HS-27A (cell line): Measurements from ENCODE around the gene IPPK.

Experiments used
- DNase-seq: peaks from one replicate; pipeline ENCODE4 v3.0.0-alpha.2; 2012; ENCODE audit warnings: low read depth, missing footprints

Gene IPPK

DNA sequence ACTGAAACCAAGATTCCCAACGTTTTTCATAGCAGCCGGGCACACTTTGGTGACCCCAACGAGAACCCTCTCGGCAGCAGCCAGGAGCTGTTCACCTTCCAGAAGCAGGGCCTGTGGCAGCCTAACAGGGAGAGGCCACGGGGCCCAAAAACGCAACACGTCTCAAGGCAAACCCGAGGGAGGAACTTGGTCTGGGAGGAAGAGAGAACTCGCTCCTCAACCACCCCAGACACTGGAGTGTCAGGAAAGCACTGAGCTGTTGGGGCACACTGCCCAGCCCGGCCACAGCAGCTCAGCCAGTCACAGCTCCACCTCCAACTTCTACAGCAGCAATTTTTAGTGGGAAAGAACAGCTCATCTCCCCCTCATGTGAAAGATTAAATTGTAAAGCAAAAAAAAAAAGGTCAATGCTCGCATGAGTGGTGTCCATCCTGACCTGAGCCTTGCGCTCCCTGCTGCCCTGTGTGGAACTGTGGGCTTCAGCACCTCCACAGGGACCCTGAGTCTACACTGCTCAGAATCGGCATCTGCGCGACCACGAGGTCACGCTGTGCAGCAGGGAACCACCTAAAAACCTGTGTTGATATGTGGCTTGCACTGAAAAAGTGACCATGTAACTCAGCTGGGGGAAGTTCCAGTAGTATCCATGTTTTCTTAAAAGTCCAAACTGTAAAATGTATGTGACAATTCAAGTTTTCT, 55.0 kb downstream of the IPPK start:
- DNase-seq = no peak

DNA sequence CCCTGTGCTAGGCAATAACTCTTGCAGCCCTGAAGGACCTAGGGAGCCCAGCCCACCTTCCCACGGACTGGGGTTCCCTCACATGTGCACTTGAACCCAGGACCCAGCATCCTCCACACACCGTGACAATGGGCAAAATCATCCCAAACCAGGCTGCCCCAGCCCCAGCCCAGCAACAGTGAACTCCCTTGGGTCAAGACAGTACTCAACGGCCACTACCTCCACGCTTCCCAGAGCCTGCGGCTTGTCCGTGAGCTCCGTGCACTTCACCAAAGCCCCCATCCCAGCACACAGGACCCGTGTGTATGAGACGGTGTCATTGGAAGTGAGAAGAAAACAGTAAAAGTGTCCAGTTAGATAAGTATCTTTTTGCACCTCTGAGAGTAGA, 55.8 kb downstream of the IPPK start:
- no peak for DNase-seq

DNA sequence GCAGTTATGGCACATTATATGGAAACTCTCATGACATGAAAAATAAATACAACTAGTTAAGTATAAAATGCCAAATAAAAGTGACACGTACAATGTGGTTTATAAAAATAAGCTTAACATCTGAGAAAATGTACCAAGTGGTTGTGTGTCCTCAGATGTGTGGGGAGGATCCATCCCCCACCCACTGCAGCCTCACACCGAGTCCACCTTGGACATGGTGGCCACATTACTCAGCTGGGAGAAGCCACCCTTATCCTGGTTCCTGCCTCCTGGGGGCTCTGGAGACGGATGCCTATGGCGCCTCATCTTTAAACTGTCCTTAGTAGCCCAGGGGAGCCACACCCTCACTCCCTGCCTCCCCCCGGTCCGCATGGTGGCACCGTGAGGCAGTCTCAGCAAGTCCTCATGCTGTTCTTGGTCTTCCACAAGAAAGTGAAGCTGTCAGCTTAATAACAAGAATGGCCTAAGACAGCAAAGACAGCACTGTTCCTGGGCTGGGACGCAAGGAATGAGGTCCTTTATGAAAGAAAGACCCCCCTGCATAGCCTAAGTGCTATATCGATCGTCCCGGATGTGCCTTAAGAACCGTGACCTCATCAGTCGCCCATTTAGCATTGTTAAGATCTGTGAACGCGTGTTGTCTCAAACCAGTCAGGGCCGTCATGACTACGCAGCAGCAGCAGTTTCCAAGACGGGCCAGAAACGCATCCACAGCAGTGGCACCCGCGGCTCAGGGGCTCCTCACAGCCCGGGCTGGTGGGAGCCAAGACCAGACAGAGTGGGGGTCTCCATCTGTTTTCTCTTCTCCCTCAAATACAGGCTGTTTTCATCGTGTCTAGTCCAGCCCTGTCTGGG, 56.4 kb downstream of the IPPK start:
- DNase-seq = no peak

DNA sequence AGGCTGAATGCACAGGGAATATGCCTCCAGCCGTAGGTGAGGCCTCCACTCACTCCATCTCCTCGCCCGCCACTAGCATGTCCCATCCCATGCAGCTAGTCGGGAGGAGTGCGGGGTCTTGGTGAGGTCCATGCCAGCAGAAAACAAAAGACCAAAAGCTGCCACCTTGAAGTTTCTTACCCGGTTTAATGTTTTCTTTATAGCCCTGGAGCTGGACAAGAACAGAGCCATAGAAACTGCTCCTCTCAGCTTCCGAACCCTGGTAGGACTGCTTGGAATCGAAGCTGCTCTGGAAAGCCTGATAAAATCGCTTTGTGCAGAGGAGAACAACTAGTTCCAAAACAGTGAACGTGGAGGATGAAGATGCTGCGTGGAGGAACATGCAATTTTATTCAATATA, 57.1 kb downstream of the IPPK start:
- no peak for DNase-seq

DNA sequence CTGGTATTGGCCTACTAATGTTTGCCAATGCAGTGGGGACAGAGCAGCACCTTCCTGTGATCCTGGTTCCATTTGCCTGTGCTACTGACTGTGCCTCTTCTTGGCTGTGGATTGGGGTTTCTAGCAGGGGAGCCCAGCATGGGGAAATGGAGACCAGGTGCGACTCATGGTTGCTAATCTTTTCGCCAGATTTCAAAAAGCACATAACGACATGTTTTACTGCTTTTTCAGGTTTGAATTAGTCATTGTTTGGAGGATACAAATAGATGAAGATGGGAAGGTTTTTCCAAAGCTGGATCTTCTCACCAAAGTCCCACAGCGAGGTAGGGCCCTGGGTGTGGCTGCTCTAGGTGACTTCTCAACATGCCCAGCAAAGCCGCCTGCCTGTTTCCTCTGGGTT, 57.6 kb downstream of the IPPK start:
- DNase-seq = no peak

DNA sequence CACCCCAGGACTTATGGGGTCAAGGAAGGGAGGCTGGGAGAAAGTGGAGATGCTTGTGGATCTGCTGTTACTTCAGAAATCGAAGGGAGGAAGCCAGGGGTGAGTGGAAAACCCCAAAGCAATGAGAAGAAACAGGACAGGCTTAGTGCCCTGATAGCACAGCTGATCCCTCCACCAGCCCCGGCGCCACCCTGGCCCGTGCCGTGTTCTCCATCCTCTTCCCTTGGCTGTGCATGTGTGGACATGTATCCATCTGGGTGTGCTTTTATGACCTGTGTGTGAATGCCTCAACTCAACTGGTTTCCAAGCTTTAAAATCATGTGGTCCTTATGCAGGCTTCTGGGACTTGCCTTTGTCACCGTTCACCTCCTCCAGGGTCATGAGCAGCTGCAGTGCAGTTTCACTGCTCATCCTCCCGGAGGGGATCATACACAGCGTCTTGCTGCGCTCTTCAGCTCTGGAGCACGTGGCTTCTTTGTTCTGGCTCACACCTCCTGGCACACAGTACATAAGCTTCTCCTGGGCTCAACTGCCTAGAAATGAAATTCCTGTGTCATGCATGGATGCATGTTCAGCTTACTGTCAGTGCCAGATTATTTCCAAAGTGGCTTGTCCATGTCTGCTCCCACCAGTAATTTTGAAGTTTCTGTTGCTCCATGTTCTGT, 58.2 kb downstream of the IPPK start:
- DNase-seq = no peak

DNA sequence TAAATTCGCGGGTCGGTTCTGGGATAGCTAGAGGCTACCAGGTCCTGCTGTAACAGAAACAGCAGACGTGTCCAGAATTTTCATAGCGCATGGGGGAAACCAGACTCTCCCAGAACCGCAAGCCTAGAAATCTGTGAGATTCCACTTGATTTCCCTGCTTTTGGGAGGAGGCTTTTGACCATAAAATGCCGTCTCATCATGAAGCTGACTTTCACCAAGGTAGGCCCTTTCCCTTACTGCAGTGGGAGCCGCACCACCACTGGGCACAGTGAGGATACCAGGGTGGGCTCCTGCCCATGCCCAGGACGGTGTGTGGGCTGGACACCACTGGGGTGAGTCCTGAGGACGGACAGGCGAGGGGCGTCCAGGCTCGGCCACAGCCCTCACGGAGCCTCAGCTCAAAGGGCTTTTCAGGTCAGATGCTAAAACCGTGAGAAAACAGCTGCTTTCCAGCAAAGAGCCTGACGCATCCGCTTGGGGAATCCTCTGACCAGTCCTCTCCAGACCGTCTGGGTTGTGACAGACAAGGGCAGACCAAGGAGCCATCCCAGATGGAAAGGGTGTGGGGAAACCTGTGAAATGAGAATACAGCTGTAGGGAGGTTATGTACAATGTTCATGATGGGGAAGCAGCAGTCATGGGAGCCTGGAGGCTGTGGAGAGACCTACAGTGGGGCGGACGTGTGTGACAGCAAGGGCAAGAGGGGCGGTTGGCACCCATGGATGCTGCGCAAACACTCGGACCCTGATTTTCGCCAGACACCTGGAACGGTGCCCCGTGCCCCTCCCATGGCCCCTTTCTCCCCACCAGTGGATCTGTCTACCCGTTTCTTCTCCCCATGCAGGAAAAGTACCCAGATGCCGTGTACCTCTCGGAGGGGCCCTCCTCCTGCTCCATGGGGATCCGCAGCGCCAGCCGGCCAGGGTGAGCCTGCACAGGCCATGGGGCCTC, 59.2 kb downstream of the IPPK start:
- no peak for DNase-seq

DNA sequence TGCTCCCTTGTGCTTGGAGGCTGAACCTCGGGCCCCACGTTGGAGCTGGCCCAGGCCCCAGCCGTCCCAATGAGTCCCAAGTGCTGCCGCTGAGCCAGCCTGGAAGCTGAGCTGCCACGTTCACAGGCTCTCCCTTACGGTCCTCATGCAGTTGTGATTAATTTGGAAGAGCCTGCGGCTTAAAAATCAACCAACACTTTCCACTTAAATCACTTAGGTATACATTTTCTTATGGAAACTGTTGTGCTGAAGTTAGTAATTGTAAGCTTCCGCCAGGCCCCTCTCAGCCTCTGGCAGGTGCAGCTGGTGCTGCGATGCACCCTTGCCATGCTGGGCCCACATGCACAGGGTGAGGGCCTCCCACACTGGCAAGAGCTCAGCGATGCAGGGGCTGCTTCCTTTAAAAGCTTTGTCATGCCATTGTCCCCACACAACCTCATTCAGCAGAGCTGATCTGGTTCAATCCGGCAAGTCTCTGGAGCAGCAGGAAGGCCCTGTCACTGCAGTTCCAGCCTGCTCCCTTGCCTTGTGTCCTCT, 61.0 kb downstream of the IPPK start:
- DNase-seq = no peak

DNA sequence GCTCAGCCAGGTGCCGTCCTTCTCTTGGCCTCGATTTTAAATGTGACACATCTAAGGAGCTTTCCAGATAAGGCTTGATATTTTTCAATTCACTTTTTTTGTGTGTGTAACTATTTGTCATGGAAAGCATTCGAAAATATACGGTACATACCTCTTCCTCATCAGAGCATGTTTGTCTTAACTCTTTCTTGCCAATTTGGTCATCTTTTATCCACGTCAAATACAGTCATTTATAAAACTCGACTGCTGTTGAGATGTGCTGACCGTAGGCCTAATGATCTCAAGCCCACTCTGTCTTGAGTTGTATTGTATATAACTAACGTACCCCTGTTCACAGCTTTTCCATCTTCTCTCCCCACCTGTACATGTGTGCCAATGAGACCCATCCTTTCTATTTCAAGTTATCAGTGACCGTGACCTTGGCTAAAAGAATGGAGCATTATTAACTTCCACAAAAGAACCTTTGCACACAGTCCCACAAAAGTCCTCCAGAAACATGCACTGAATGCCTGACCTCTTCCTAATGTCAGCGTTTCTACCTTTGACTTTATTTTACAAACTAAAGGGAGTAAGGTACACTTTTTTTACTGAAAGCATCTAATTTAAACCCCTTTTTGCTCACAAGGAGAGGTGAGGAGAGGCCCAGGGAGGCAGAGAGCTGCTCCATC, 61.6 kb downstream of the IPPK start:
- no peak for DNase-seq

DNA sequence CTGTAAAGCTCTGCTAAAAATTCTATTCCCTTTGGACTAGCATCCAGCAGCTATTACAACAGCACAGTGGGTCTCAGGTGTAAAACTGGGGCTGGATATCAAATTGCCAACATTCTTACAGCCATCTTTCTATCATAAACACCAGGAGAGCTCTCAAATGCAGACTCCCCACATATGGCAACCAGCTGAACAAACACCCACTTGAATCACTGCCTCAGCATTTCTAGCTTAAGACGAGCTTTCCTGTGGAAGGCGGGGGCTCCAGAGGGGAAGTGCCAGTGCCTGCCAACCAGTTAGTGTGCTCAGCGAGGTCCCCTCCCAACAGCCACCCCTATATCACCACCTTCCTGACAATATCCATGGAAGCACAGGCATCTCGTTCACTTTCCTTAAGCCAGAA, 62.2 kb downstream of the IPPK start:
- peak; percentile 55 for DNase-seq

DNA sequence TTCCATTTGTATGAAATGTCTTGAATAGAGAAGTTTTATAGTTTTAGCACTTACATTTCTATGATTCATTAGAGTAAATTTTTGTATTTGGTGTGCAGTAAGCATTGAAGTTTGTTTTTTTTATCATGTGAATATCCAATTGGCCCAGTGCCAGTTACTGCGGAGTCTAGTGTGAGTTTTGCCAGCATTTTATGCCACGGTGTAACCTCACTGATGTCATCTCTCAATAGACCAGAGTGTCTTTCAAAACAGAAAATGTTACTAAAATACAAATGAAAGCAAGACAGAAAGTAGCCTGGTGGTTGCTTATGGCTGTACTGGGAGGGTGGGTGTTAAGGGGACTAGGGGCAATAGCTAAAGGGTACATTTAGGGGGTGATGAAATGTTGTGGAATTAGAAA, 62.8 kb downstream of the IPPK start:
- DNase-seq = peak; percentile 38

DNA sequence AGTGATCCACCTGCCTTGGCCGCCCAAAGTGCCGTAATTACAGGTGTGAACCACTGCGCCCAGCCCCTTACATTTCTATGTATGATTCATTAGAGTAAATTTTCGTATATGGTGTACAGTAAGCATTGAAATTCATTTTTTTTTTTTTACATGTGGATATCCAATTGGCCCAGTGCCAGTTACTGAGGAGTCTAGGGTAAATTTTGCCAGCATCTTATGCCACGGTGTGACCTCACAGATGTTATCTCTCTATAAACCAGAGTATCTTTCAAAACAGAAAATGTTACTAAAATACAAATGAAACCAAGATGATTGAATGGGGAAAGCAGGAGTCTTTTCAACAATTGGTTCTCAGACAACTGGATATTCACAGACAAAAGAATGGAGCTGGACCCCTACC, 64.7 kb downstream of the IPPK start:
- no peak for DNase-seq

DNA sequence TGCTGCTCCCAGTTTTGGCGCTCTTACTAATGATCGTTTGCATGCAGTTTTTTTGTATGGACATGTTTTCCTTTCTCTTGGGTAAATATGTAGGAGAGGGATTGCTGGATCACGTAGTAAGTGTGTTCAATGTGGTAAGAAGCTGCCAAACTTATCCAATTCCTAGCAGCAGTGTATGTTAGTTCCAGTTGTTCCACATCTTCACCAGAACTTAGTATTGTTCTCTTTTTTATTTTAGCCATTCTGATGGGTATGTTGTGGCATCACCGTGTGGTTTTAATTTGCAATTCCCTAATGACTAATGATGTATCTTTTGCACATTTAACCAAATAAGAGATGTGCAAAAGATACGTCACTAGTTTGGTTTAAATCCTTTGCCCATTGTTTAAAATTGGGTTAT, 65.9 kb downstream of the IPPK start:
- no peak for DNase-seq

DNA sequence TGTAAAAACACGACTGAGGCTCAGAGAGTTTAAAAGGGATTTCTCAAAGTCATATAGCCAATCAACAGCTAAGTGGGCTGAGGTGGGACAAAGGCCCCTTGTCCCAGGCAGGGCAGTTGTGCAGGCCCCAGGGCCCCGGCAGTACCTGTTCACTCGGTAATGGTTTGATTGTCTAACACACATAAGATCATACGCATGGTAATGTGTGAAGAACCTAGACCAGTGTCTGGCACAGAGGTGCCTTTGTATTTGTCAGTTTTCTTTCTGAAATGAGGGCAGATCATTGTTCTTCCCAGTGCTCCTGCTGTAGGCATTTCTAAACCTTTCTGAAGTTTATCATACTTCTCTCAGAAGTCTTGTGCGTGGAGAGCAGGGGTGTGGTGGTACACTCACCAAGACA, 66.8 kb downstream of the IPPK start:
- DNase-seq = no peak

DNA sequence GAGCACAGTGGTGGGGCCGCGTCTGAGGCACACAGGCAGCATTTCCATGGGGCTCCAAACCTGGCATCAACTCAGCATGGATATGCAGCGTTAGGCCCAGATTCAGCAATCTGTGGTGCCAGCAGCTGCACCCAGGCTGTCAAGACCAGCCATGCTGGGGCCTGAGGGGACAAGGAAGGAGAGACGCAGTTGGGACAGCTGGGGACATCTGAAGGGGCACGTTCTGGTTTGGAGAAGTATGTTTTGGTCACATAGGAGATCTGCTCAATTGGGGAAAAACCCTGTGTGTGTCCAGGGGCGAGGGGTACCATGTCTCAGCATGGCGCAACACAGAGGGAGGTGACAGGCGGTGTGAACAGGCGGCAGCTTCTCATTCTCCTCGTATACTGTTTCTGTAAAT, 67.5 kb downstream of the IPPK start:
- no peak for DNase-seq

DNA sequence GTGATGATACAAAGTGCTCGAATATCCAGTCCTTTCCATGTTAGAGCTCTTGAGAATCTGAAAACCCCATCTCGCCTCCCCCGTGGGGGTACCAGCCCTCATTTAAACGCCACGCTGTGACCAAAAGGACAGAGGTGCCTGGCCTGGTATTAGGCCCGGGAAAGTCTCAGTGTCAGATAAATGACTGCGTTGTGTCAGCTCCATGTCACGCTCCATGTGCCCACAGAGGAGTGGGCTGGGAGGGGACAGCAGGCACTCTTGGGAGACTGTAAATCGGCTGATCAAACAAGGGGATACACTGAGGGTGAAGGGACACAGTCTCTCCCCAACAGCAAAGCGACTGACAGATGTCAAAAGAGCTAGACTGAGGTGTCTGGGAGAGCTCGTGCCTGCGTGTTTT, 68.5 kb downstream of the IPPK start:
- no peak for DNase-seq

DNA sequence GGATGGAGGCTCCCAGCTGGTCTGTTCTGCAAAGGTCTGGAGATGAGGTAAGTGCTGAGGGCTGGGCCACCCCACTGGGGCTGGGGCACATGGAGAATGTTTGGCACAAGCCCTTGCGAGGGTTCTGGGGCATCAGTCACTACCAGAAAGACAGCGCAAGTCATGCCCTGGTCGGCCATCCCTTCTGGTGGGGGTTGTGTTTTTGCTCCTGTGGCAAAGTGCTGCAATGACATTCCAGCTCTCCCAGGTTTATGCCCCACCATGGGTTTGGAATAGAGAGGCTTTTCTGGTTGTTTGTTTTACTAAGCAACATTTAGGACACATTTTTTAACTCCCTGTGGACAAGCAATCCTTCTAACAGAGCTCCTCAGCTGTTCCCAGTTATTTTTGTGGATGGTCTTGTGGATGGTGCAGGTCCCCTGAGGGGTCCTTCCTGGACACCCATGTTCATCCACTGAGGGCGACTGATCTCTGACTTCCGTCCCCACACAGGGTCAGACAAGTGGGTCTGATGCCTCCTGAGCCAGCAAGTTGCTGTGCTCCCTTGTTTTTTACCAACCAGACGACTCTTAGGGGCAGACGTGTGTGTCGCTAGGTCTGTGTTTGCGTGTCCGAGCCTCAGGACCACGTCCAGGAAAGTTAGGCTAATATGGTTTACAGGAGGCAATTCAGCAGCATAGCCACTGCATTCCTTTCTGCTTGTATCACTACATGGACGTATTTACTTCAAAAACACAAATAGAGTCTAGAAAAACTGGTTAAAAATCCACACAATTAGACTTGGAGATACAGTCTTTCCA, 69.3 kb downstream of the IPPK start:
- no peak for DNase-seq

DNA sequence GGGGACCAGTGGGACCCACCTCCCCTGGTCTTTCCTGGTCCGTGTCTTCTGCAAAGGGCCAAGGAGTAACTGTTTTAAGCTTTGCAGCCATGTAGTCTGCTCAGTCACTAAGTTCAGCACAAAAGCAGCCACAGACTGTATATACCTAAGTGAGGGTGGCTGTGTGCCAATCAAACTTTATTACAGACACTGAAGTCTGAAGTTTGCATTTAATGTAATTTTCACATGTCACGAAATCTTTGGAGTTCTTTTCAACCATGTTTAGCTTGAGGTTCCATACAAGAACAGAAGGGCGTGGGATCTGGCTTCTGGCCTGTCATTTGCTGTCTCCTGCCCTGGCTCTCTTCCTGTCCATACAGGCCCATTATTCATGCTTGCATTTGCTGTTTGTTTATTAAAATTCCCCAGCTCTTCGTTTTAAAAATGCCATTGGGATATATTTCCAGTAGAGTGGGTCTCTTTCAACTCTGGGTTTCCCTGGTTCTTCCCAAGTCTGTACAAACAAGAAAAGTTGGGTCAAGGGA, 69.9 kb downstream of the IPPK start:
- no peak for DNase-seq

DNA sequence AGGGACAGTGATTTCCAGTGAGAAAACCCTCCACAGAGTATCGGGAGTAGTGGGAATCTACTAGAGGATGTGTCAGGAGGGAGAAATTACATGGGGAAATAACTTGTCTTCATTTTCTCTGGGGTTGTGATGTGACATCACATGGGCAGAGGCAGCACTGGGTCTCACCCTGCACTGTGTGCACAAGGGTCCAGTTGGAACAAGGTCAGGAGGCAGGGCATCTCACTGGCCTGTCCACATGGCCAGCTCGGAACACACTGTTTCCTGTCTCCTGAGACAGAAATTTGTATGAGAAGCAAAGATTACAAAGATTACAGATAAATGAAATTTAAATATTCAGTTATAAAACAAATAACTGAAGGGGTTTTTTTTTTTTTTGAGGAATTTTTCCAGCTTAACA, 71.5 kb downstream of the IPPK start:
- DNase-seq = no peak

DNA sequence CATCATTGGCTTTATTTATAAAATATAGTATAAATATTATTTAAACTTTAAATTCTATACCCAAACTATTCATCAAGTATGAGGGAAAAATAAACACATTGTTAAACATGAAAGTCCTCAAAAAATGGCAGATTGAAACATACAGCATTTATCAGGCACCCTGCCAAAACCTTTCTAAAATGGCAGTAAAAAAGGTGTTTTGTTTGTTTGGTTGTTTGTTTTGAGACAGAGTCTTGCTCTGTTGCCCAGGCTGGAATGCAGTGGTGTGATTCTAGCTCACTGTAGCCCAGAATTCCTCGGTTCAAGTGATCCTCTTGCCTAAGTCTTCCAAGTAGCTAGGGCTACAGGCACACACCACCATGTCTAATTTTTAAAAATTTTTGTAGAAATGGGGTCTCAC, 74.0 kb downstream of the IPPK start:
- no peak for DNase-seq
